Measurements from ENCODE around the gene TMBIM4. TPM values are rescaled to one million over a fixed set of nuclear protein-coding genes. Genes with fewer than 3 reads are reported as not detected.
A peak's percentile ranks its signal among the peaks of the same experiment; 100 is the strongest.

Gene TMBIM4
- total and polyA plus RNA-seq, 2 experiments from 2014 or later: 59.6 to 63.6 TPM

DNA sequence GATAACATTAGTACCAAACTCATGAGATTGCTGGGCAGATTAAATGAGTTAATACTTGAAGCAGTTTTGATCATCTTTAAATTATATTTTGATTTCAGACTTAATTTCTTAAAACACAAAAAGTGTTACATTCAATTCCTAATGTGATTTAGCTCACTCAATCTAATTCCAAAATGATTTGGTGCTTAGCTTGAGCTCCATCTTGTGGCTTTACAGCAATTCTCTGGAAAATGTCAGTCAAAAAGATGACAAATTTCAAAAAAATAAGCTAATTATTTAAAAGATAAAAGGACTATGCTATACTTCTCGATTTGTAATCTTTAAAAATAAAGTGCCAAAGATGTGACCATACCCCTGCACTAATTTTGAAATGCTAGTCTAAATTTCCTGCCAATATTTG lies 49.3 kb downstream of the TMBIM4 start:
- Histone ChIP-seq H3K4me1 (ENCODE audit: insufficient read depth) (no peaks in the 10 kb centered on the region), H3F3A (replicated peaks; ENCODE audit: low read depth) (no peaks in the 10 kb centered on the region), H3K4me3 (no peak overlapping the region), H2AFZ (no peak overlapping the region), H3K9me2 (ENCODE audit: insufficient read depth) (no peaks in the 10 kb centered on the region), H3K27ac (ENCODE audit: low read depth) (no peak overlapping the region), H4K20me1 (replicated peaks; ENCODE audit: insufficient read depth) (no peaks in the 10 kb centered on the region), H3K79me2 (replicated peaks; ENCODE audit: insufficient read depth) (peaks cover 10% of the 10 kb centered on the region; the same call in 1 of the 2 replicates), H3K27me3 (ENCODE audit: insufficient read depth) (no peaks in the 10 kb centered on the region), H3K36me3 (ENCODE audit: insufficient read depth) (peaks cover 10% of the 10 kb centered on the region; the same call in 1 of the 2 replicates), H3K4me2 (no peak overlapping the region)
- Mint-ChIP-seq H3K27ac (no peak overlapping the region), H3K36me3 (ENCODE audit: low read depth) (peaks cover 34% of the 10 kb centered on the region), H3K9me3 (no peaks in the 10 kb centered on the region), H3K27me3 (ENCODE audit: insufficient read depth, low read depth, poor library complexity) (no peaks in the 10 kb centered on the region), H3K4me3 (no peak overlapping the region), H3K4me1 (no peaks in the 10 kb centered on the region)
- no peak for TF ChIP-seq POLR2AphosphoS5 (IDR thresholded peaks at IDR 0.05; ENCODE audit: low read depth)
- TF ChIP-seq, protein P1, sequence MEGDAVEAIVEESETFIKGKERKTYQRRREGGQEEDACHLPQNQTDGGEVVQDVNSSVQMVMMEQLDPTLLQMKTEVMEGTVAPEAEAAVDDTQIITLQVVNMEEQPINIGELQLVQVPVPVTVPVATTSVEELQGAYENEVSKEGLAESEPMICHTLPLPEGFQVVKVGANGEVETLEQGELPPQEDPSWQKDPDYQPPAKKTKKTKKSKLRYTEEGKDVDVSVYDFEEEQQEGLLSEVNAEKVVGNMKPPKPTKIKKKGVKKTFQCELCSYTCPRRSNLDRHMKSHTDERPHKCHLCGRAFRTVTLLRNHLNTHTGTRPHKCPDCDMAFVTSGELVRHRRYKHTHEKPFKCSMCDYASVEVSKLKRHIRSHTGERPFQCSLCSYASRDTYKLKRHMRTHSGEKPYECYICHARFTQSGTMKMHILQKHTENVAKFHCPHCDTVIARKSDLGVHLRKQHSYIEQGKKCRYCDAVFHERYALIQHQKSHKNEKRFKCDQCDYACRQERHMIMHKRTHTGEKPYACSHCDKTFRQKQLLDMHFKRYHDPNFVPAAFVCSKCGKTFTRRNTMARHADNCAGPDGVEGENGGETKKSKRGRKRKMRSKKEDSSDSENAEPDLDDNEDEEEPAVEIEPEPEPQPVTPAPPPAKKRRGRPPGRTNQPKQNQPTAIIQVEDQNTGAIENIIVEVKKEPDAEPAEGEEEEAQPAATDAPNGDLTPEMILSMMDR (conservative IDR thresholded peaks at IDR 0.05; ENCODE audit: low read depth in 2 of 2): peak; percentile 32 to 40; a peak in 2 of 4 replicates
- DNase-seq (ENCODE audit: low spot score): no peak
- no peak for ATAC-seq

DNA sequence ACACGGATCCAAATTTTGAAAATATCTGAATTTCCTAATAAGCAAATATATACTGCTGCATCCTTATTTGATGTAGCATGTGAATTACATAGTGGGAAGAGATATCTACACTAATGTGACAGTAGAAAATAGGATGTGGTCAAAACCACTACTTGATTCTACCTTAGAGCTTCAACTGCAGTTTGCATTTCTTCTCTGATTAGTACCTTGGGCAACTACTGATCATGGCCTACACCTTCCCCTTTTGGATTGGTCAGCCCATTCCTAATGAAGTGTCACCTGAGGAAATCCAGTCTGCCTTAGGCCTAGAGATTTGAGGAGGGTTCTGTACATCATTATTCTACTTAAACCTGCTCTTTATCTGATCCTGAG lies 49.9 kb downstream of the TMBIM4 start:
- H3K4me3 ChIP-seq: no peak overlapping the region
- H3K4me2 ChIP-seq: no peak overlapping the region
- H3K4me1 ChIP-seq (ENCODE audit: insufficient read depth): no peaks in the 10 kb centered on the region
- no peaks in the 10 kb centered on the region for H3K27me3 Mint-ChIP-seq (ENCODE audit: insufficient read depth, low read depth, poor library complexity)
- DNase-seq (ENCODE audit: low spot score) (no peak), ATAC-seq (no peak)
- H3K27ac Mint-ChIP-seq: peak overlapping the region; percentile 33; the same call in 1 of the 2 replicates
- H2AFZ ChIP-seq: no peak overlapping the region
- peaks cover 29% of the 10 kb centered on the region for H3K36me3 Mint-ChIP-seq (ENCODE audit: low read depth)
- H3K36me3 ChIP-seq (ENCODE audit: insufficient read depth): peaks cover 10% of the 10 kb centered on the region; the same call in 1 of the 2 replicates
- H3K9me3 Mint-ChIP-seq: no peaks in the 10 kb centered on the region
- no peaks in the 10 kb centered on the region for H3K27me3 ChIP-seq (ENCODE audit: insufficient read depth)
- no peaks in the 10 kb centered on the region for H4K20me1 ChIP-seq (replicated peaks; ENCODE audit: insufficient read depth)
- H3F3A ChIP-seq (replicated peaks; ENCODE audit: low read depth): no peaks in the 10 kb centered on the region
- no peak overlapping the region for H3K4me3 Mint-ChIP-seq
- H3K79me2 ChIP-seq (replicated peaks; ENCODE audit: insufficient read depth): peaks cover 4% of the 10 kb centered on the region; the same call in 1 of the 2 replicates
- H3K4me1 Mint-ChIP-seq: no peaks in the 10 kb centered on the region
- no peak overlapping the region for H3K27ac ChIP-seq (ENCODE audit: low read depth)
- H3K9me2 ChIP-seq (ENCODE audit: insufficient read depth): no peaks in the 10 kb centered on the region
- TF ChIP-seq EZH2 (IDR thresholded peaks at IDR 0.05; ENCODE audit: low read depth, unreplicated experiment): no peak
- TF ChIP-seq NANOG (IDR thresholded peaks at IDR 0.05; ENCODE audit: borderline replicate concordance): no peak
- no peak for TF ChIP-seq JUNB (IDR thresholded peaks at IDR 0.05; ENCODE audit: unreplicated experiment)
- TF ChIP-seq ZNF331 (CRISPR knock-in tag; IDR thresholded peaks at IDR 0.05; ENCODE audit: low read depth): no peak
- TF ChIP-seq, protein P2, sequence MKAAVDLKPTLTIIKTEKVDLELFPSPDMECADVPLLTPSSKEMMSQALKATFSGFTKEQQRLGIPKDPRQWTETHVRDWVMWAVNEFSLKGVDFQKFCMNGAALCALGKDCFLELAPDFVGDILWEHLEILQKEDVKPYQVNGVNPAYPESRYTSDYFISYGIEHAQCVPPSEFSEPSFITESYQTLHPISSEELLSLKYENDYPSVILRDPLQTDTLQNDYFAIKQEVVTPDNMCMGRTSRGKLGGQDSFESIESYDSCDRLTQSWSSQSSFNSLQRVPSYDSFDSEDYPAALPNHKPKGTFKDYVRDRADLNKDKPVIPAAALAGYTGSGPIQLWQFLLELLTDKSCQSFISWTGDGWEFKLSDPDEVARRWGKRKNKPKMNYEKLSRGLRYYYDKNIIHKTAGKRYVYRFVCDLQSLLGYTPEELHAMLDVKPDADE (IDR thresholded peaks at IDR 0.05): no peak
- no peak for TF ChIP-seq ZNF114 (CRISPR knock-in tag; IDR thresholded peaks at IDR 0.05)
- TF ChIP-seq EZH2phosphoT487 (IDR thresholded peaks at IDR 0.05; ENCODE audit: unreplicated experiment): no peak
- TF ChIP-seq, protein P3, sequence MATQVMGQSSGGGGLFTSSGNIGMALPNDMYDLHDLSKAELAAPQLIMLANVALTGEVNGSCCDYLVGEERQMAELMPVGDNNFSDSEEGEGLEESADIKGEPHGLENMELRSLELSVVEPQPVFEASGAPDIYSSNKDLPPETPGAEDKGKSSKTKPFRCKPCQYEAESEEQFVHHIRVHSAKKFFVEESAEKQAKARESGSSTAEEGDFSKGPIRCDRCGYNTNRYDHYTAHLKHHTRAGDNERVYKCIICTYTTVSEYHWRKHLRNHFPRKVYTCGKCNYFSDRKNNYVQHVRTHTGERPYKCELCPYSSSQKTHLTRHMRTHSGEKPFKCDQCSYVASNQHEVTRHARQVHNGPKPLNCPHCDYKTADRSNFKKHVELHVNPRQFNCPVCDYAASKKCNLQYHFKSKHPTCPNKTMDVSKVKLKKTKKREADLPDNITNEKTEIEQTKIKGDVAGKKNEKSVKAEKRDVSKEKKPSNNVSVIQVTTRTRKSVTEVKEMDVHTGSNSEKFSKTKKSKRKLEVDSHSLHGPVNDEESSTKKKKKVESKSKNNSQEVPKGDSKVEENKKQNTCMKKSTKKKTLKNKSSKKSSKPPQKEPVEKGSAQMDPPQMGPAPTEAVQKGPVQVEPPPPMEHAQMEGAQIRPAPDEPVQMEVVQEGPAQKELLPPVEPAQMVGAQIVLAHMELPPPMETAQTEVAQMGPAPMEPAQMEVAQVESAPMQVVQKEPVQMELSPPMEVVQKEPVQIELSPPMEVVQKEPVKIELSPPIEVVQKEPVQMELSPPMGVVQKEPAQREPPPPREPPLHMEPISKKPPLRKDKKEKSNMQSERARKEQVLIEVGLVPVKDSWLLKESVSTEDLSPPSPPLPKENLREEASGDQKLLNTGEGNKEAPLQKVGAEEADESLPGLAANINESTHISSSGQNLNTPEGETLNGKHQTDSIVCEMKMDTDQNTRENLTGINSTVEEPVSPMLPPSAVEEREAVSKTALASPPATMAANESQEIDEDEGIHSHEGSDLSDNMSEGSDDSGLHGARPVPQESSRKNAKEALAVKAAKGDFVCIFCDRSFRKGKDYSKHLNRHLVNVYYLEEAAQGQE (IDR thresholded peaks at IDR 0.05; ENCODE audit: unreplicated experiment): no peak
- TF ChIP-seq CREB1 (CRISPR knock-in tag; IDR thresholded peaks at IDR 0.05; ENCODE audit: low read depth): no peak
- TF ChIP-seq, protein P1 (conservative IDR thresholded peaks at IDR 0.05; ENCODE audit: low read depth in 2 of 2): no peak
